Thyroid gland (tissue), 4 donors: ENCODE results near the gene GLIS2.

ENCODE experiments used
- POLR2A ChIP-seq, 2 donors: fragments of 450-650 bp; IDR thresholded peaks; one replicate each; pipeline ENCODE4 v1.6.1; 2017; ENCODE audit warnings: antibody characterized with exemption in 2 of 2, mild to moderate bottlenecking in 2 of 2, moderate library complexity in 1 of 2
- TF ChIP-seq, protein P1 (sequence below), 6 experiments: fragments of 200-600 bp in 3 of 6; fragments of 450-650 bp in 3 of 6; sonication (generic) in 3 of 6; IDR thresholded peaks; one replicate each; pipeline ENCODE4 v1.5.1; 2016 to 2019; ENCODE audit warnings: antibody characterized with exemption in 6 of 6, mild to moderate bottlenecking in 2 of 6, inconsistent platforms in 1 of 6, moderate library complexity in 1 of 6

DNA sequence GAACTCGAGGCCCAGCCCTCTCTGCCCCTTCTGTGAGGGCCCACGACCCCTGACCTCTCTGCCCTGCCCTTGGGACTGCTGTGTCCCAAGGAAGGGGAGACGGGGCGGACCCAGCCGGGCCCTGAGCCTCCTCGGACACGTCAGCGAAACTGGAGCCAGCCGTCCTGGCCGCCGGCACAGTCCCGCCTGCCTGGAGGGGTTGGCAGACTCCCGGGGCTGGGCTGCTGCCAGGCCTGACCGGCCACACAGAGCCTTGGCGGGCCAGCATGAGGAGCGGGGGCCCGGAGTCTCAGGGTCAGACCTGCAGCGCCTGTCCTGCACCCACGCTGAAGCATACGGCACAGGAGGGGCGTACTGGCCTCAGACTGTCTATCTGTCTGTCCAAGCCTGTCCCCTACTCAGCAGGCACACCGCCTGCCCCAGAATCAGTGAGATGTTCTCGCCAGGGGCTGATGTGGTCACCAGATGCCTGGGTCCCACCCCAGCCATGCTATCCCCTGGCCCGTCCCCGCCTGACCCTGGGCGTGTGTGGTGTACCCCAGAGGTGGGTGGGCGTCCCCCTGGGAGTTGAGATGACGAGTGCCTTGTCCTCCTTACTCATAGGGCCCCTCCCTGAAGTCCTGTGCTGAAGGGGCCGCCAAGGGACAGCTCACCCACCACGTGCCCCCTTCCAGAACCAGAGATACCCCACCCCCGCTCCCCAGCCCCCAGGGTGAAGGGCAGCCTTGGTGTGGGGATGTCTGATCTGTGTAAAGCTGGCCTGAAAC lies 60.4 kb downstream of the GLIS2 start:
- TF ChIP-seq, protein P1, sequence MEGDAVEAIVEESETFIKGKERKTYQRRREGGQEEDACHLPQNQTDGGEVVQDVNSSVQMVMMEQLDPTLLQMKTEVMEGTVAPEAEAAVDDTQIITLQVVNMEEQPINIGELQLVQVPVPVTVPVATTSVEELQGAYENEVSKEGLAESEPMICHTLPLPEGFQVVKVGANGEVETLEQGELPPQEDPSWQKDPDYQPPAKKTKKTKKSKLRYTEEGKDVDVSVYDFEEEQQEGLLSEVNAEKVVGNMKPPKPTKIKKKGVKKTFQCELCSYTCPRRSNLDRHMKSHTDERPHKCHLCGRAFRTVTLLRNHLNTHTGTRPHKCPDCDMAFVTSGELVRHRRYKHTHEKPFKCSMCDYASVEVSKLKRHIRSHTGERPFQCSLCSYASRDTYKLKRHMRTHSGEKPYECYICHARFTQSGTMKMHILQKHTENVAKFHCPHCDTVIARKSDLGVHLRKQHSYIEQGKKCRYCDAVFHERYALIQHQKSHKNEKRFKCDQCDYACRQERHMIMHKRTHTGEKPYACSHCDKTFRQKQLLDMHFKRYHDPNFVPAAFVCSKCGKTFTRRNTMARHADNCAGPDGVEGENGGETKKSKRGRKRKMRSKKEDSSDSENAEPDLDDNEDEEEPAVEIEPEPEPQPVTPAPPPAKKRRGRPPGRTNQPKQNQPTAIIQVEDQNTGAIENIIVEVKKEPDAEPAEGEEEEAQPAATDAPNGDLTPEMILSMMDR (IDR thresholded peaks at IDR 0.05), result no peak
- peak in 1 of 2 donors; percentile 32 for TF ChIP-seq POLR2A (IDR thresholded peaks at IDR 0.05)
